ENCODE results near the gene RPL29.

DNA sequence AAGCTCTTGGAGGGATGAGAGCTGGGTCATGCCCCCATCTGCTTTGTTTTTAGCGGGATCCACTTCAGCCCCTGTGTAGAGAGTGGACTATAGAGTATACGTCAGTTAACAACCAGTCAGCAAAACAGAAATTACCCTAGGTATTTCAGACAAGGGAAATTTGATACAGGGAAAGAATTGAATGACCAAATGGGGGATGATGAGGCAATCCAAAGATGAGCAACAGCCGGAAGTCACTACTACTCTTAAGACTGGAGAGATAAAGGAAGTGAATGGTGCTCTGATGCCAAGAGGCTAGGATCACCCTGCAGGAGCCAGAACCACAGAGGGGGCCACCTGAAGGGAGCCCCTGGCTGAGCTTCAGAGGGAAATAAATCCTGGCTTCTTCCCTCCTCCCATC lies 42.2 kb downstream of the RPL29 start:
- TF ChIP-seq GABPA (IDR thresholded peaks at IDR 0.05; ENCODE audit: low read depth) (peak; percentile 56; the same call in 1 of the 2 replicates), CTCF (IDR thresholded peaks at IDR 0.05; ENCODE audit: insufficient read depth, low read length) (no peak)

Measured in HL-60 (cell line).